22Rv1 (cell line): ENCODE data around the gene LCT.

Experiments
- ZFX ChIP-seq: fragments of 450-650 bp; IDR thresholded peaks from 2 replicates; pipeline ENCODE4 v1.6.1; 2017; ENCODE audit warnings: antibody characterized with exemption, borderline replicate concordance
- TF ChIP-seq, protein P1 (sequence below): fragments of 450-650 bp; IDR thresholded peaks from 2 replicates; pipeline ENCODE4 v1.5.1; 2017; ENCODE audit warnings: mild to moderate bottlenecking

DNA sequence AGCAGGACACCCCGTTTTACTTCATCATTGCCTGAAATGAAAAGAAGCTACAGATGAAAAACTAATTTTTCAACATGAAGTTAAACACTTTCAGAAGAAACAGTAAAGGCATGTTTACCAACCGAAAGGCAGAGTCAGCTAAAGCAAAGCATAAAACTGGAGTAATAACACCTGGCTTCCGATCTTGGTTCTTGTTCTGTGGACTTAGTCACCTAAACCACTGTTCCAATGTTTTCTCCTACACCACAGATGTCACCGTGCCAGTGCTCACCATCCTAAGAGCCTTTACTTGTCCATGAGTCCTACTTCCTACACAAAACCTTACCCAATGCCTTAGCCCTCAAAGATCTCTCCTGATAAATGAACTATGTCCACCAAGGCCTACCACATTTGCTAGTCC, 25.7 kb upstream of the LCT start:
- TF ChIP-seq, protein P1, sequence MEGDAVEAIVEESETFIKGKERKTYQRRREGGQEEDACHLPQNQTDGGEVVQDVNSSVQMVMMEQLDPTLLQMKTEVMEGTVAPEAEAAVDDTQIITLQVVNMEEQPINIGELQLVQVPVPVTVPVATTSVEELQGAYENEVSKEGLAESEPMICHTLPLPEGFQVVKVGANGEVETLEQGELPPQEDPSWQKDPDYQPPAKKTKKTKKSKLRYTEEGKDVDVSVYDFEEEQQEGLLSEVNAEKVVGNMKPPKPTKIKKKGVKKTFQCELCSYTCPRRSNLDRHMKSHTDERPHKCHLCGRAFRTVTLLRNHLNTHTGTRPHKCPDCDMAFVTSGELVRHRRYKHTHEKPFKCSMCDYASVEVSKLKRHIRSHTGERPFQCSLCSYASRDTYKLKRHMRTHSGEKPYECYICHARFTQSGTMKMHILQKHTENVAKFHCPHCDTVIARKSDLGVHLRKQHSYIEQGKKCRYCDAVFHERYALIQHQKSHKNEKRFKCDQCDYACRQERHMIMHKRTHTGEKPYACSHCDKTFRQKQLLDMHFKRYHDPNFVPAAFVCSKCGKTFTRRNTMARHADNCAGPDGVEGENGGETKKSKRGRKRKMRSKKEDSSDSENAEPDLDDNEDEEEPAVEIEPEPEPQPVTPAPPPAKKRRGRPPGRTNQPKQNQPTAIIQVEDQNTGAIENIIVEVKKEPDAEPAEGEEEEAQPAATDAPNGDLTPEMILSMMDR, result no peak
- TF ChIP-seq ZFX, result no peak
